GM13977 (cell line): Measurements from ENCODE around the gene FOCAD.

ENCODE experiments used
- DNase-seq: peaks from one replicate; pipeline ENCODE4 v3.0.0; 2012; ENCODE audit warnings: low spot score
- in situ Hi-C: fragments of 300-500 bp; cut with MboI; formaldehyde crosslinking; loops from one replicate; pipeline ENCODE4 v1.12.0; 2022; ENCODE audit warnings: low sequenced_read_pairs, low pct_unique_long_range_greater_than_20kb, mixed read lengths, inconsistent platforms; ENCODE audit not compliant: unreplicated experiment
- TF ChIP-seq, protein P1 (sequence below): IDR thresholded peaks from 2 replicates; pipeline ENCODE4 v1.5.1; 2012; ENCODE audit warnings: mild to moderate bottlenecking, control low read depth; ENCODE audit not compliant: insufficient read depth; ENCODE audit errors: extremely low read depth, missing control alignments

FOCAD gene

DNA sequence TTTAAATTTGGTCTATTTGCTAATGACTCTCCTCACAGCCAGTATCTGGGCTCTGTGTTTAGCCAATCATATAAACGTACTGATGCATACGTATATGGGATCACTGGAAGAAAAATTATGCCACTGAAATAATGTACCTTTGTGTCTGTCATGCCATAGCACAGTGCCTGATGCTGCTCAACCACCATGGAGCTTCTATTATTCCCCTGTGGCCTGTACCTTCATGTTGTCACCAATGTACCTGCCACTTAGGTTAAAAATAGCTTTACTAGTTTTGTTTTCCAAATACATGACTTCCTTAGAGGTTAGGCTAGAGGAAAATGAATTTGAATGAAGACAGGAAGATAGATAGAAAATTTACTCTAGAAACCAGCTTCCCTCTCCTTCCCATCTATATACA is 312.8 kb downstream of the FOCAD start:
- DNase-seq = no peak
- in situ Hi-C loops = no loop called here
- TF ChIP-seq, protein P1, sequence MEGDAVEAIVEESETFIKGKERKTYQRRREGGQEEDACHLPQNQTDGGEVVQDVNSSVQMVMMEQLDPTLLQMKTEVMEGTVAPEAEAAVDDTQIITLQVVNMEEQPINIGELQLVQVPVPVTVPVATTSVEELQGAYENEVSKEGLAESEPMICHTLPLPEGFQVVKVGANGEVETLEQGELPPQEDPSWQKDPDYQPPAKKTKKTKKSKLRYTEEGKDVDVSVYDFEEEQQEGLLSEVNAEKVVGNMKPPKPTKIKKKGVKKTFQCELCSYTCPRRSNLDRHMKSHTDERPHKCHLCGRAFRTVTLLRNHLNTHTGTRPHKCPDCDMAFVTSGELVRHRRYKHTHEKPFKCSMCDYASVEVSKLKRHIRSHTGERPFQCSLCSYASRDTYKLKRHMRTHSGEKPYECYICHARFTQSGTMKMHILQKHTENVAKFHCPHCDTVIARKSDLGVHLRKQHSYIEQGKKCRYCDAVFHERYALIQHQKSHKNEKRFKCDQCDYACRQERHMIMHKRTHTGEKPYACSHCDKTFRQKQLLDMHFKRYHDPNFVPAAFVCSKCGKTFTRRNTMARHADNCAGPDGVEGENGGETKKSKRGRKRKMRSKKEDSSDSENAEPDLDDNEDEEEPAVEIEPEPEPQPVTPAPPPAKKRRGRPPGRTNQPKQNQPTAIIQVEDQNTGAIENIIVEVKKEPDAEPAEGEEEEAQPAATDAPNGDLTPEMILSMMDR = no peak

DNA sequence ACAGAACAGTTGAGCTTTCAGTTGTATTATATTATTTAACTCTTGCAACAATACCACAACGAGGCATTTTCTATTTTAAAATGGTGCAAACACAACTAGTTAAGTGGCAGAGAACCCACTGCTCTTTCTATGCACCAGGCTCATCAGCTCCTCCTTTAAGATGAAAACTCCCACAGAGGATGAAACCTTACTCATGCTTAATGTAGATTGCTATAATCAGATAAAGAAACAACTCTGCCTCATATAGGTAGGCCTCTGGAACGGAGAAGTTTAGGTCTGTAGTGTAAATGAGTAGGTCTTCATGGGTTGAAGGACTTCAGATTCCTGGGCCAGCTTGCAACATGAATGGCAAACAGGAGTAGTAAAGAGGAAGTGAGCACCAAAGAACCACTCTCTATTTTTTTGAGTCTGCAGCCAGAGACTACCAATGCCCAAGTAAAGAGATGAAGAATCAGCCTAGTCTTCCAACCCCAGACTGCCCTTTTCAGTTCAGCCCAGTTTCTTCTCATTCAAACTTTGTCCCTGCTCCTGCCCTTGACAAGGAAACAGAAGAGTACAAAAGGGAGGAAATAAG is 313.5 kb downstream of the FOCAD start:
- no peak for DNase-seq
- TF ChIP-seq, protein P1 = no peak
- in situ Hi-C loops = no loop called here

DNA sequence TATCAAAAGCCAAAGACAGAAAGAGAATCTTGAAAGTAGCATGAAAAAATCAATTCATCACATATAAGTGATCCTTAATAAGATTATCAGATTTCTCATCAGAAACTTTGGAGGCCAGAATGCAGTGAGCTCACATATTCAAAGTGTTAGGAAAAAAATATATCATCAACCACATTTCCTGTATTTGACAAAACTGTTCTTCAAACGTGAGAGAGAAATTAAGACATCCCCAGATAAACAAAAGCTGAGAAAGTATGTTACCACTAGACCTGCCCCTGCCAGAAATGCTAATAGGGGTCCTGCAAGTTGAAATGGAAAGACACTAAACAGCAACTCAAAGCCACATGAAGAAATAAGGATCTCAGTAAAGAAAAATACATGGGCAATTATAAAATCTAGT is 317.5 kb downstream of the FOCAD start:
- no peak for DNase-seq
- in situ Hi-C loops = no loop called here
- TF ChIP-seq, protein P1 = no peak

- no peak for DNase-seq
- TF ChIP-seq, protein P1 = no peak
- in situ Hi-C loops = no loop called here
Observed at GRCh38 chr9:21002040-21002439, 318.0 kb downstream of the FOCAD start.

DNA sequence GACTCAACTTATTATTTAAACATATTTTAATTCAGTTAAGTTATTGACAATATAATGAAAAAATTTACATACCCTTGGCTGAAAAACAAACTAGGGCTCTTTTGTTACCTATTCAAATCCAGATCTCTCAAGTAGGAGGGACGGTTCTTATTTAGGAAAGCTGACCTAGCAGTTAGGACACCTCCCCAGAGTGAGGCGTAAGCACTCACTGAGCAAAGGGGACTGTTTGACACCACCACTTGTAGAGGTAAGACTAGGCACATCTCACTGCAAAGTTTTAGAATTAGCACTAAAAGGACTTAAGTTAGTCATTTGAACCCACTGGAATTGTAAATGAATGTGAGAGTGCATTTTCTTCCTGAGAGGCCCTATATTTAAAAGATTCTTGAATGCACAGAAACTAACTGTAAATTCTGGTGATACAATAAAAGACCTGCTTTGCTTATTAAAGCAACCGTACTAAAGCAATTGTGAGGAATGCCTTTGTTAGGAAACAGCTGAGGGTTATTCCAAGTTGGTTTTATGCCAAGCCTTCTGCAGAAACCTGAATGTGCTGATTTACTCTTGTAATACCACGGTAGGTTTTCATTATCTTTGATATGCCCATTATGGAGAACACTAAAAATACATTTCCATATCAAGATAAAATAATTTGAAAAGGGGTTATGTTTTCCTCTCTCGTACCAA is 331.2 kb downstream of the FOCAD start:
- in situ Hi-C loops = no loop called here
- no peak for DNase-seq
- TF ChIP-seq, protein P1 = no peak

DNA sequence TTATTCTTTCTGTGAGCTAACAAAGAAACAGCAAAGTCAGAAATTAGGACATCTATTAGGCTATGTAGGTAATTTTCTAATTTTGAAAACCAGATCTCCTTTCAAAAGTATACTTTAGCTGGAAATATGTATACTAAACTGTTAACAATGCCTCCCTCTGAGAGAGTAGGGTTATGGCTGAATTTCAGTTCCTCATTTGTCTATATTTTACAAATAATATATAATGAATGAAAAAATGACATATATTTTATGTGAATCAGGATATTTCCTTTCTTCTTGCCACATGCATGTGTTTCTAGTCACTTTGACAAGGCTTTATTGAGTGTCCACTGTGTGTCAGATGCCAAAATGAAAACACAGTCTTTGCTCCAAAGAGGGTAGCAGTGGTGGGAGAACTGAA is 331.9 kb downstream of the FOCAD start:
- in situ Hi-C loops = no loop called here
- TF ChIP-seq, protein P1 = no peak
- no peak for DNase-seq
